ENCODE data around the gene SGCD.
A peak's percentile ranks its signal among the peaks of the same experiment; 100 is the strongest.

The SGCD gene

GRCh38 chr5:156471893-156472292 is 144.9 kb downstream of the SGCD start:
- no peak for DNase-seq

DNA sequence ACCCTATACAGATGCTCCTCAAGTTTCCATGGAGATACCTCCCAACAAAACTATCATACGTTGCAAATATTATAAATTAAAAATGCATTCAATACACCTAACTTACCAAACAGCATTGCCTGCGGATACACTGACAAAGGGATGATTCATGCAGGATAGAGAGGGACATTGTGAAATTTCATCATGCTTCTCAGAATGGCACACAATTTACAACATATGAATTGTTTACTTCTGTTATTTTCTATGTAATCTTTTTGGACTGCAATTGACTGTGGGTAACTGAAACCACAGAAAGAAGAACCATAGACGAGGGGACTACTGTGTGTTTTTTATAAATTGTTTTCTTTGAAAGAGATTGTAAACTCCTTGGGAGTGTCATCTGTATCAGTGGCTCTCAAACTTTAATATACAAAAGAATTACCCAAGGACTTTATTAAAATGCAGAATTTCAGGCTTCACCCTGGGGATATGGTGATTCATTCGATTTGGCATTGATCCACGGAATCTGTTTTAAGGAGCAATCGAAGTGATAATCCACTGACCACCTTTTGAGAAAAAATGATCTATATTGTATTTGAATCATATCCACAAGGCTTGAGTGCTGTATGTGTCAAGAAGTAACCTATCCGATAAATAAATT is 146.4 kb downstream of the SGCD start:
- no peak for DNase-seq

DNA sequence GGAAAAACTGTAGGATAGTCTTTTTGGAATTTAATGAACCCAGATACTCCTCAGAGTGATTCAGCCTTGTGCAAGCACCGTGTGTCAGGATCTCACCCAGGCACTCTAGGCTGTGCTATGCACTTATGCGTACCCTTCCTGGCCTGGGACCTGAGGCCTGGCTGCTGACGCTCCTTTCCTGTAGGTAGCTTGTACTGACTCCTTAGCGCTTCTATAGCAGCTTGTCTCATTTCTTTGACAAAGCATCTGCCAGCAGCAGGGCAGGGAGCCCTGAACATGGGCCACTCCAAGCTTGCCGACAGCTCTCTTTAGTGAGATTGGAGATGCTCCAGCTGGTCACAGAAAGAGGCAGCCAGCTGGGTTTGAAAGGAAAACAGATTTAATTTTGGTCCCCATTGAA is 147.3 kb downstream of the SGCD start:
- DNase-seq: no peak

DNA sequence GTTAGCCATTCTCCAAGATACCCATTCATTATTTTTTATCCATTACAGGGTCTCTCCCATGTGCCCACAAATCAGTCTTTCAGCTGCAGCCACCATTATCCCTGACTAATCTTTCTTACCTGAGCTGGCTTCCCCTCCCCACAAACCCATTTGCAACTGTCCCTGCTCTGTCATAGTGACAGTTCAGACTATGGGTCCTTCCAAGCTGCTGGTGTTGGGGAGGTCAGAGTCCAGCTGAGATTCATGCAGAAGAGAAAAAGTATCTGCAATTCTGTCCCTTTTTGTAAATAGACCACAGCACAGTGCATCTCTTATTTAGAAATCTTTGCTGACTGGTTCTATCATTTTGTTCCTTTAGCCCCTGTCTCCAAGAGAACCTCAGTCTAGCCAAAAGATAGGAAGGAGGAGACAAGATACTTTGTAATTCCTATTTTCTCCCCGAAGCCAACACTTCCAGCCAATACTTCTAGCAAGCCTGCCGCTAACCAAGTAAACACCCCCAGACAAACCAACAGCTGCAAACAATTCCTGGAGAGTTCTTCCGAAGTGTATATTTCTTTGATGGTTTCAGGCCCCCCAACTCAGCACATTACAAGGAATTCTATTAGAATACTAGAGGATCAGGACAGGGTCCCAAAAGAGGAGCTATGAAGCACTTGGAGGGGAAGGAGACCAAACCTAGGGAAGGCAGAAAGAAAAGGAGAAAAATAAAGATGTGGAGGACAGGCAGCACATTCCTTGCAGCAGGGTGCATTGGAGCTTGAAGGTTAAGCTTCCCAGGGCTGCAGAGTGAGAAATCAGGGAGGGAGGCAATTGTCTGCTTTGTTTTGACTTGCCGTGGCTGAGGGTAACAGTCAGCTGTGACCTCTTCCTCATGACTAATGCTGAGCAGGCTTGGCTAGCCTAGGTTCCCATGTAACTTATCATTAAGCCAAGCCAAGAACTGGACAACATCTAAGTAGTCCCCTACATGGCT is 148.5 kb downstream of the SGCD start:
- DNase-seq: no peak

DNA sequence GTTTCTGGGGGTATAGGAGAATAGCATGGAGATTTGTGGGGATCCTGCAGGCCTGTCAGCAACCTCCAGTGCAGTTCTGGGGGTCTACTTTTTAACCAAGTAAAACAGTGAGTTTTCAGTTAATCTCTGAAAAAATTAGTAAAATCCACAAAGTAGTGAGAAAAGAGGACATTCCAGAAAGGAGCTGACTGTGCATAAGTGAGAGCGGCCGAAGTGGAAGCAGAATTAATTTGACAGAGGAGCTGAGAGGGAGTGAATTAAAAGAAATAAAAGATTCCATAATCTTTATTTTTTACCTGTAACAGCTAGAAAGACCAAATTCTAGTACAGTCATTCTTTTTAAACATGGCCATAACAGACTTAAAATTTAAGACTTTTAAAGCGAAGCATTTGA is 149.2 kb downstream of the SGCD start:
- DNase-seq: no peak

GRCh38 chr5:156476678-156477077 is 149.7 kb downstream of the SGCD start:
- no peak for DNase-seq

DNA sequence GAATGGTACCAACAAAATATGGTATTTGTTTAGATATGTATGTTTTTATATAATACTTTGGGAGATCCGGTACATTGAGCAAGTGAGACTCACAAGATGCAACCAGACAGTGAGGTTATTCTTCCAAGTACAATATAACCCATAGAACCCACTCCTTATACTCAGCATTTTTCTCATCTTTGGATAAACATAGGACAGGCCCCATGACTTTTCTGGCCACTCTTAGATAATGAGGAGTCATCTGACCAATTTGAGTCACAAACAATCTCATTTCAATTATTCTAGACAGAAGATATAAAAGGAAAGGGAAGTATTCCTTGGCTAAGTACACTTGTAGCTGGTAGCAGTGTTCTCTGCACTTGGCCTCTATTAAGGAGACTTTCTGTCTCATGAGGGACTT is 150.2 kb downstream of the SGCD start:
- no peak for DNase-seq

DNA sequence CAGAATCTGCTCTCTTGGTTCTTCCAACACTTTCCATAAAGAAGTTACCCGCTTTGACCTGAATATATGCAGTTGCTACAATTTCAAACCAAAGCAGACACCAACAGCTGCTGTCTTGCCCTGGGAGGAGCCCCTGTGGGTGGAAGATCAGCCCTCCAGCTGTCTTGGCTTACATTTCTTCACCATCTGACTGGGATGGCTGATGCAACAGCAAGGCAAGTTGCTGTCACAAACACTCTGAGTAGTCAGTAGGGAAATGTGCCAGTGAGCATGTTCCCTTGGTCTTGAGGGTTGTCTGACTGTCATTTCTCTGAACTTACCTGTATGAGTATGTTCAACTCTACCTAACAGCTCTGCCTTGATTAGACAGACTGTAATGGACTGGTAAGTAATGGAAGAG is 152.9 kb downstream of the SGCD start:
- no peak for DNase-seq

GRCh38 chr5:156481741-156482140 is 154.8 kb downstream of the SGCD start:
- DNase-seq: no peak

GRCh38 chr5:156482818-156483217 is 155.9 kb downstream of the SGCD start:
- no peak for DNase-seq

DNA sequence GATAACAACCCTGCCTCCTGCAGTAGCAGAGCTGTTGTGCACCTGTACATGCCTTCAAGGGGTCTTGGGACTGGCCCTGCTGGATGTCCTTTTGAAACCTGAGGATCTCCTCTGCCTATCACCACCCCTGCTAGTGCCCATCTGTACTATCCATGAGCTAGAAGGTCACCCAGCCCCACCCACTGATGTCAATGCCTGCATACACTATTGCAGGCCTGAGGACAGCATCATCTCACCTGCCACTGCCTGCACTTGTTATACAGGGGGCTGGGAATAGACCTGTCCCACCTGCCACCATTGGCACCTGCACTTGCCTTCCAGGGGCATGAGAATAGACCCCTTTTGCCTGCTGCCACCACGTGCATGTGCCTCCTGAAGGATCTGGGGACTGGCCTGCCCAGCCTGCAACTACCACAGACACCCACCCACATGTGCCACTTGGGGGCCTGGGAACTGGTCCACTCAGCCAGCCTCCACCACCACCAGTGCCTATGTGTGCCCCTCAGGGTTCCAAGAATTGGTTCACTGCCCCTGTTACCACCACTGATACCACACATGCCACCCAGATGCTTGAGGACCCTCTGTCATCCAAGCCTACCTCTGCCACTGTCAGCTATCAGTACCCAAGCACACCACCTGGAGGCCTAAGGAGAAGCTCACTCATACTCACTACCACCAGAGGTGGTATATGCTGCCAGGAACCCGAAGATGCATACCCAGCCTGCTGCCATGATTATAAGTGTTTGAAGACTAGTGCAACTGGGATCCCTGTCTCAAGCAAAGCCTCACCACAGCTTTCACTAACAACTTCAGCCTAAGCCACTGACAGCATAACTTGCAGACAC is 159.7 kb downstream of the SGCD start:
- no peak for DNase-seq

DNA sequence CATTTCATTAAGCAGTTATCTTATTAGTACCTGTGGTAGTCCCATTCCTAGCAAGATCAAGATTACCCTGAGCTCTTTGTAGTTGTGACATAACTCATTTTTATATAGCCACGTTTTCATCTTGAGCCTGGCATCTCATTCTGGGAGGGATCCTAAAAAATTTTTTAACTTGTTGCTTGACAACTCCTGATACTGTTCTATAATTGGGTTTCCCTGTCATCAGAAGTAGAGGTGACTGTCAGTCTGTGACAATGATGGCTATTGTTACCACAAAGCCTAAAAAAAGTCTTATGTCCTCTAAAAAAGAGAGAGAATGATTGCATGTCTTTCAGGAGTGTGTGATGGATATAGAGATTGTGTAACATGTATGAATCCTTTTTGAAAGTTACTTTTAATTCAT is 164.8 kb downstream of the SGCD start:
- DNase-seq: no peak

GRCh38 chr5:156496291-156496690 is 169.3 kb downstream of the SGCD start:
- DNase-seq: no peak

DNA sequence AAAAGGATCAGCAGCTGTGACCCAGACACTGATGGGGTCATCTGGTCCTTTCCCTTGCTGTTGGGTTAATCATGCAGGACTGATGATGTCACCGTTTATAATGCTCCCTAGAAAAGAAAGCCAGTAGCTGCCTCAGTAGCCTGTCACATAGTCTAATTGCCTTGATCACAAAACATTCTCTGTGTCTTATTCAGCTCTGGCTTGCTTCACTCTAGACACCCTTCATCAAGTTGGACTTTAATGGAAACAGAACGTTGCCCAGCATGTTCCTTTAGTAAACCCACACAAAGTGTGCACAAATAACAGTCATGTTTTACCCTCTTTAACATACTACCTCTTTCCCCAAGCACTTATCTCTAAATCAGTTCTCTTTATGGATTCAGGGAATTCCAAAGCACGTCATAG is 170.8 kb downstream of the SGCD start:
- no peak for DNase-seq

DNA sequence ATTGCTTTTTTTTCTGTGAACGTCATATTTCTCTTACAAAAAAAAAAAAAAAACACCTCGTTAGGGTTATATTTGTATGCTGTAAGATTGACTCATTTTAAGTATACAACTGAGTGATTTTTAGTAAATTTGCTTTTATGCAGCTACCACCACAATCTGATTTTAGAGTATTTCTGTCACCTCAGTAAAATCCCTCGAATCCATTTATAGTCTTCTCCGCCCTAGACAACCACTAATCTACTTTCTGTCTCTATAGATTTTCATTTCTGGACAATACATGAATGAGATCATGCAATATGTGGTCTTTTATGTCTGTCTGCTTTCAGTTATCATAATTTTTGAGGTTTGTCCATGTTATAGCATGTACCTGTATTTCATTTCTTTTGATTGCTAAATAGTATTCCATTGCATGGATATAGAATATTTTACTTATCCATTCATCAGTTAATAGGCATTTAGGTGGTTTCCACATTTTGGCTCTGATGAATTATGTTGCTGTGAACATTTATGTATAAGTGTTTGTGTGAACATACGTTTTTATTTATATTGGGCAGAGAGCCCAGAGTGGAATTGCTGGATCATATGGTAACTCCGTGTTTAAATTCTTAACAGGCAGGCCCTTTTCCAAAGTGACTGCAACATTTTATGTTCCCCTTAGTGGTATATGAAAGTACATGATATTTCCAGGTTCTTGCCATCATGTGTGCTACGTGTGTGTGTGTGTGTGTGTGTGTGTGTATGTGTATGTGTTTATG is 171.4 kb downstream of the SGCD start:
- no peak for DNase-seq

GRCh38 chr5:156500755-156501154 is 173.8 kb downstream of the SGCD start:
- no peak for DNase-seq

DNA sequence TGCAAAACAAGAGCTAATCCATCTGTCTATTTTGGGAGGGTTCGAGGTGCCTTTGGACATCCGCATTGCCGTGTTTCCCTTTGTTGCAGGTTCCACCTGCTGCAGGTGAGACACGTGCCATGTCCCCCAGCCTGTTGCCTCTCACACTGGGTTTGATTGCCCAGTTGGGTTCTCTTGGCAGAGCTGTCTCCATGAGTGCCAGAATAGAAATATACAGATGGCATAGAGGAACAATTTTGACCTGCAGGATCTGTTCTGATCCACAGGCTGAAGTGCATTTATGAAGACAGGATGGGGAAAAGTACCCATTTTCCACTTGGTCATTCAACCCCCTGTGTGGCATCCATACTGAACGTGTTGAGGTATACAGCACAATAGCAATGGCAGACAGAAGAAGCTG is 178.1 kb downstream of the SGCD start:
- no peak for DNase-seq

- no peak for DNase-seq
These were observed 186.3 kb downstream of the SGCD start for GRCh38 chr5:156513123-156513815.

DNA sequence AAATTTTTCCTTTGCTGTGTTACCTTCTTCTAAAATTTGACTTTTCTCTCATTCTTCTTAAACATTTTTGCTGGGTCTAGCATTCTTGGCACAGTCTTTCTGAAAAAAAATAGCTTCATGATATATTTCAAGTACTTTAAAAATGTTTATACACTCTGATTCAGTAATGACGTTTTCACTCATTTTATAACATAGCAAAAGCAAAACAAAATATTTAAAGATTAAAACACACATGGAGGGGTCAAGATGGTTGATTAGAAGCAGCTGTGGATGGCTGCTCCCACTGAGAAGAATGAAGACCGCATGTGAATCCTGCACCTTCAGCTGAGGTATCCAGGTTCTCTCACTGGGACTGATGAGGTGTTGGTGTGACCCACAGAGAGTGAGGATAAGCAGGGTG is 188.2 kb downstream of the SGCD start:
- no peak for DNase-seq

DNA sequence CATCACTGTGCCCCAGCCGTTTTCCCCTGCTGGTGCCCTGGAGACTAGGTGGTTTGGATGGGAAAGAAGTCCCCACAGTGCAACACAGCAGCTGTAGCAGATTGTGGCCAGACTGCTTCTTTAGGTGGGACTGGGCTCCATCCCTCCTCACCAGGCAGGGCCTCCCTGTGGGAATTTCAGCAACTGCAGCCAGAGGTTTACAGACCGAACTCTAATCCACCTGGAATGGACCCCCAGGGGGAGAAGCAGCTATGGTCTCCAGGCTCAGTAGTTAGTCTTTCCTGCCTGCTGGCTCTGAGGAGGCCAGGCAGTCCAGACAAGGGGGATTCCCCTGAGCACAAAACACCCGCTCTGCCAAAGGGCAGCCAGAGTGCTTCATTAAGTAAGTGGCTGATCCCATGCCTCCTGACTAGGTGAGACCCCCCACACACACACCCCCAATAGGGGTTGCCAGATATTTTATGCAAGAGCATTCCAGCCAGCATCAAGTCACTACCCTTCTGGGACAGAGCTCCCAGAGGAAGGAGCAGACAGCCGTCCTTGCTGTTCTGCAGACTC is 188.9 kb downstream of the SGCD start:
- DNase-seq: no peak

- DNase-seq: peak; percentile 76
These were observed 195.9 kb downstream of the SGCD start for GRCh38 chr5:156522651-156523529.

Data from NCI-H1436 treated with DMSO at 0.1 percent for 48 hours (cell line).